C4-2B (cell line): ENCODE measurements around the gene MED15.

Source experiments
- ZFX ChIP-seq: fragments of 450-650 bp; IDR thresholded peaks from 2 replicates; pipeline ENCODE4 v1.6.1; 2017
- TF ChIP-seq, protein P1 (sequence below): fragments of 450-650 bp; conservative IDR thresholded peaks from 2 replicates; pipeline ENCODE4 v1.5.1; 2017; ENCODE audit warnings: mild to moderate bottlenecking

- TF ChIP-seq, protein P1, sequence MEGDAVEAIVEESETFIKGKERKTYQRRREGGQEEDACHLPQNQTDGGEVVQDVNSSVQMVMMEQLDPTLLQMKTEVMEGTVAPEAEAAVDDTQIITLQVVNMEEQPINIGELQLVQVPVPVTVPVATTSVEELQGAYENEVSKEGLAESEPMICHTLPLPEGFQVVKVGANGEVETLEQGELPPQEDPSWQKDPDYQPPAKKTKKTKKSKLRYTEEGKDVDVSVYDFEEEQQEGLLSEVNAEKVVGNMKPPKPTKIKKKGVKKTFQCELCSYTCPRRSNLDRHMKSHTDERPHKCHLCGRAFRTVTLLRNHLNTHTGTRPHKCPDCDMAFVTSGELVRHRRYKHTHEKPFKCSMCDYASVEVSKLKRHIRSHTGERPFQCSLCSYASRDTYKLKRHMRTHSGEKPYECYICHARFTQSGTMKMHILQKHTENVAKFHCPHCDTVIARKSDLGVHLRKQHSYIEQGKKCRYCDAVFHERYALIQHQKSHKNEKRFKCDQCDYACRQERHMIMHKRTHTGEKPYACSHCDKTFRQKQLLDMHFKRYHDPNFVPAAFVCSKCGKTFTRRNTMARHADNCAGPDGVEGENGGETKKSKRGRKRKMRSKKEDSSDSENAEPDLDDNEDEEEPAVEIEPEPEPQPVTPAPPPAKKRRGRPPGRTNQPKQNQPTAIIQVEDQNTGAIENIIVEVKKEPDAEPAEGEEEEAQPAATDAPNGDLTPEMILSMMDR, result no peak
- TF ChIP-seq ZFX, result no peak
These were observed 109.1 kb downstream of the MED15 start for GRCh38 chr22:20616451-20617043.
